Gastrocnemius medialis (tissue), 4 donors: ENCODE results near the gene LITAF. TPM values are rescaled to one million over a fixed set of nuclear protein-coding genes. Genes with fewer than 3 reads are reported as not detected.
"Not testable (repeated sequence)": the region's sequence is repeated elsewhere in the genome, so short reads cannot be mapped to it uniquely, and the experiment has no call there.

Experiments
- ATAC-seq, 2 donors: fragments of 150-250 bp; one replicate each; pipeline ENCODE4 v1.9.1; 2016
- DNase-seq, 2 donors: peaks; one replicate each; pipeline ENCODE4 v3.0.0-alpha.2; 2019
- H3K27ac ChIP-seq, 4 donors: fragments of 200-600 bp; sonication (generic); 1 replicate in 1 of 4; 2 replicates in 3 of 4; pipeline ENCODE4 v1.5.1; 2016 to 2018; ENCODE audit warnings: mild to moderate bottlenecking in 2 of 4, moderate library complexity in 1 of 4
- H3K27me3 ChIP-seq, 3 donors: fragments of 200-600 bp; sonication (generic) in 2 of 3; 1 replicate in 1 of 3; 2 replicates in 2 of 3; pipeline versions ENCODE4 v1.5.1 to v1.6.0; 2016 to 2019; ENCODE audit warnings: mild to moderate bottlenecking in 1 of 3, moderate library complexity in 1 of 3
- H3K36me3 ChIP-seq, 2 donors: fragments of 200-600 bp; sonication (generic) in 1 of 2; one replicate each; pipeline ENCODE4 v1.5.1; 2017 to 2018
- H3K4me1 ChIP-seq, 2 donors: fragments of 200-600 bp; sonication (generic) in 1 of 2; one replicate each; pipeline ENCODE4 v1.5.1; 2016 to 2017; ENCODE audit warnings: mild to moderate bottlenecking in 2 of 2
- H3K4me3 ChIP-seq, 4 donors: fragments of 200-600 bp; sonication (generic) in 3 of 4; 1 replicate in 1 of 4; 2 replicates in 3 of 4; pipeline ENCODE4 v1.5.1; 2016 to 2019; ENCODE audit warnings: mild to moderate bottlenecking in 2 of 4
- H3K9me3 ChIP-seq, 3 donors: fragments of 200-600 bp; sonication (generic) in 2 of 3; 1 replicate in 1 of 3; 2 replicates in 2 of 3; pipeline ENCODE4 v1.5.1; 2016 to 2019
- POLR2A ChIP-seq, 2 donors: fragments of 450-650 bp; IDR thresholded peaks; one replicate each; pipeline ENCODE4 v1.6.1; 2017; ENCODE audit warnings: antibody characterized with exemption in 2 of 2, mild to moderate bottlenecking in 2 of 2, moderate library complexity in 2 of 2
- in situ Hi-C, 4 donors: fragments of 200-750 bp; cut with MboI; loops; one replicate each; pipeline versions ENCODE4 v1.15.0 to v1.8.0; 2017; ENCODE audit warnings: low sequenced_read_pairs in 4 of 4
- intact Hi-C: fragments of 100-400 bp; cut with DNase I; formaldehyde crosslinking; loops from one replicate; pipeline ENCODE4 v1.15.1; 2023; ENCODE audit warnings: low total_unique reads
- total RNA-seq, 4 donors: library from RNA; depleted of rRNA; stranded (reverse); fragments of >200 nt; gene quantifications; one replicate each; pipeline versions ENCODE4 v1.1.0 to v1.2.3, GENCODE V29; 2016
- TF ChIP-seq, protein P1 (sequence below), 5 experiments: fragments of 450-650 bp in 3 of 5; fragments of 200-600 bp in 2 of 5; sonication (generic) in 2 of 5; IDR thresholded peaks in 4 of 5; conservative IDR thresholded peaks in 1 of 5; 1 replicate in 4 of 5; 2 replicates in 1 of 5; pipeline ENCODE4 v1.5.1; 2016 to 2019; ENCODE audit warnings: antibody characterized with exemption in 5 of 5, mild to moderate bottlenecking in 3 of 5, moderate library complexity in 3 of 5

LITAF gene
- total RNA-seq, 4 donors from 2014 or later: 11.2 to 30.1 (median 19.4) TPM

DNA sequence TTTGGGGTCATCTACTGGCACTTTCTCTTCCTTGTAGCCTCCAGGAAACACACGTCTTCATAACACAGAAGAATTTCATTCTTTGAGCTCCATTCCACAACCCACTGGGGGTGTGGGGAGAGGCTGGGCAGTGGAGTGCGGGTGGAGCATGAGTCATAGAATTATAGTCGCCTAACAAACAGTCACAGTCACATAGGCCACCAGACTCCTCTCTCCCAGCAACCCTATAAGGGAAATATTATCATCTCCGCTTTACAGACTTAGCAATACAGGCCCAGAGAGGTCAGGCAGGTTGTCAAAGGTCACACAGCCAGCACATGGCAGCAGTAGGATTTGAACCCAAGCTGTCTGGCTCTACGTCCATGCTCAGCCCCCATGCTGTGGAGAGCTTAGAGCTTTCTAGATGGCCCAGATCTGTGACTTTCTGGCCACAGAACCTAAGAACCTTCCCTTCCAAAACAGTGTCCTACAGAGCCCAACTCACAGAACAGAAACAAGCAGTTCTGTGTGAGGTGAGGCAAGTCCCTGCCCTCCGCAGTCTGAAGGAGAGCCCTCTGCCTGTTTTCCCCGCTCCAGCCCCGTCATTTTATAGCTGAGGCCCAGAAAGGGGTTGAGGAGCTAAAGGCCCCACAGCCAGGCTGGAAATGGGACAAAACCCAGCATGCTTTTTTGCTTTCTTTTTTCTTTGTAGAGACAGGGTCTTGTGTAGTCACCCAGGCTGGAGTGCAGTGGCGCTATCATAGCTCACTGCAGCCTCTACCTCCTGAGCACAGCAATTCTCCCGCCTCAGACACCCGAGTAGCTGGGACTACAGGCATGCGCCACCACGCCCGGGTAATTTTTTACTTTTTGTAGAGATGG is 10.7 kb upstream of the LITAF start:
- in situ Hi-C loops: no loop called here
- Histone ChIP-seq H3K27me3 (no peaks in the 10 kb centered on the region), H3K27ac (peak overlapping the region in 1 of 4 donors; percentile 18), H3K4me3 (no peak overlapping the region), H3K4me1 (no peaks in the 10 kb centered on the region), H3K36me3 (no peaks in the 10 kb centered on the region), H3K9me3 (no peaks in the 10 kb centered on the region)
- intact Hi-C loops: no loop called here
- TF ChIP-seq POLR2A (IDR thresholded peaks at IDR 0.05): no peak
- TF ChIP-seq, protein P1, sequence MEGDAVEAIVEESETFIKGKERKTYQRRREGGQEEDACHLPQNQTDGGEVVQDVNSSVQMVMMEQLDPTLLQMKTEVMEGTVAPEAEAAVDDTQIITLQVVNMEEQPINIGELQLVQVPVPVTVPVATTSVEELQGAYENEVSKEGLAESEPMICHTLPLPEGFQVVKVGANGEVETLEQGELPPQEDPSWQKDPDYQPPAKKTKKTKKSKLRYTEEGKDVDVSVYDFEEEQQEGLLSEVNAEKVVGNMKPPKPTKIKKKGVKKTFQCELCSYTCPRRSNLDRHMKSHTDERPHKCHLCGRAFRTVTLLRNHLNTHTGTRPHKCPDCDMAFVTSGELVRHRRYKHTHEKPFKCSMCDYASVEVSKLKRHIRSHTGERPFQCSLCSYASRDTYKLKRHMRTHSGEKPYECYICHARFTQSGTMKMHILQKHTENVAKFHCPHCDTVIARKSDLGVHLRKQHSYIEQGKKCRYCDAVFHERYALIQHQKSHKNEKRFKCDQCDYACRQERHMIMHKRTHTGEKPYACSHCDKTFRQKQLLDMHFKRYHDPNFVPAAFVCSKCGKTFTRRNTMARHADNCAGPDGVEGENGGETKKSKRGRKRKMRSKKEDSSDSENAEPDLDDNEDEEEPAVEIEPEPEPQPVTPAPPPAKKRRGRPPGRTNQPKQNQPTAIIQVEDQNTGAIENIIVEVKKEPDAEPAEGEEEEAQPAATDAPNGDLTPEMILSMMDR (IDR thresholded peaks at IDR 0.05 in 4 of 5, conservative IDR thresholded peaks at IDR 0.05 in 1 of 5): no peak
- ATAC-seq: no peak
- DNase-seq: no peak

DNA sequence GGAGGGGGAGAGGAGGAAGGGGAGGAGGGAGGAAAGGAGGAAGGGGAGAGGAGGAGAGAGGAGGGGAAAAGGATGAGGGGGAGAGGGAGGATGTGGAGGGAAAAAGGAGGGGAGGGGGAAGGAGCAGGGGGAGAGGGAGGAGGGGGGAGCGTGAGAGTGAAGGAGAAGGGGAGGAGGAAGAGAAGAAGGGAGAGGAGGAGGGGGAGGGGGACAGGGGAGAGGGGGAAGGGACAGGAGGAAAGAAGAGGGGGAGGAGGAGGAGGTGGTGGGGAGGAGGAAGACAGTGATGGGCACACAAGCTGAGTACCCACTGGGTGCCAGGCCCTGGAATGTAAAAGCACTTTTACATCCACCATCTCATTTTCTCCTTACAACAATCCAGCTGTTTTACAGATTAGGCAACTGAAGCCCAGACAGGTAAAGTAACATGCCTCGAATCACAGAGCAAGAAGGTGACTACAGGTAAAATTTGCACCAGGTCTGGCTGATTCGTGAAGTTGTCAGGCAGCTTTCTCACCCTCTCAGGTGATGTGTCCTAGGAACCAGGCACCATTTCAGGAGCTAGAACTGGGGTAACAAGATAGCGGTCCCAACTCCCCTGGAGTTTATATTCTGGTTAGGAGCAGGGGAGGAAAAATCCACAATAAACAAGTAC is 10.0 kb upstream of the LITAF start:
- intact Hi-C loops: no loop called here
- DNase-seq: no peak
- Histone ChIP-seq H3K36me3 (no peaks in the 10 kb centered on the region), H3K27ac (peak overlapping the region in 1 of 4 donors; percentile 18), H3K4me1 (no peaks in the 10 kb centered on the region), H3K9me3 (no peaks in the 10 kb centered on the region), H3K4me3 (no peak overlapping the region), H3K27me3 (no peaks in the 10 kb centered on the region)
- in situ Hi-C loops: no loop called here
- no peak for ATAC-seq
- no peak for TF ChIP-seq POLR2A (IDR thresholded peaks at IDR 0.05)
- TF ChIP-seq, protein P1 (IDR thresholded peaks at IDR 0.05 in 4 of 5, conservative IDR thresholded peaks at IDR 0.05 in 1 of 5): no peak

DNA sequence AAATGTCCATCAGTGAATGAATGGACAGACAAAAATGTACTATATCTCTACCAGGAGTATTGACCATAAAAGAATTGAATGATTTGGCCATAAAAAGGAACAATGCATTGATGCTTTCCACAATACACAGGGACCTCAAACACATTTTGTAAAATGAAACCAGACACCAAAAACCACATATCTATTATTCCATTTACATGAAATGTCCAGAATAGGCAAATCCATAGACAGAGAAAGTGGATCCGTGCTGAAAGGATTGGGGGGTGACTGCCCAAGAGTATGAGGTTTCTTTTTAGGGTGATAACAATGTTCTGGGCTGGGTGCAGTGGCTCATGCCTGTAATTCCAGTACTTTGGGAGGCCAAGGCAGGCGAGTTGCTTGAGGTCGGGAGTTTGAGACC is 6.9 kb upstream of the LITAF start:
- no peak for DNase-seq
- intact Hi-C loops: no loop called here
- in situ Hi-C loops: no loop called here

DNA sequence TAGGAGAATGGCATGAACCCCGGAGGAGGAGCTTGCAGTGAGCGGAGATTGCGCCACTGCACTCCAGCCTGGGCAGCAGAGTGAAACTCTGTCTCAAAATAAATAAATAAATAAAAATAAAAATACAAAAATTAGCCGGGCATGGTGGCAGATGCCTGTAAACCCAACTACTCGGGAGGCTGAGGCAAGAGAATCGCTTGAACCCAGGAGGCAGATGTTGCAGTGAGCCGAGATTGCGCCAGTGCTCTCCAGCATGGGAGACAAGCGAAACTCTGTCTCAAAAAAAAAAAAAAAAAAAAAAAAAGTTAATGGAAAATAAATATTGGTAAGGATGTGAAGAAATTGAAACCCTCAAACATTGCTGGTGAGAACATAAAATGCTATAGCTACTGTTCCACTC is 6.4 kb upstream of the LITAF start:
- H3K36me3 ChIP-seq, intact Hi-C loops, DNase-seq, H3K27me3 ChIP-seq, H3K4me1 ChIP-seq, ATAC-seq, H3K9me3 ChIP-seq, H3K4me3 ChIP-seq, in situ Hi-C loops, H3K27ac ChIP-seq: not testable (repeated sequence)

More for the DNA sequence above, 6.9 kb upstream of the LITAF start:
- Histone ChIP-seq H3K4me1 (no peaks in the 10 kb centered on the region), H3K27ac (no peak overlapping the region), H3K27me3 (no peaks in the 10 kb centered on the region), H3K36me3 (no peaks in the 10 kb centered on the region), H3K9me3 (no peaks in the 10 kb centered on the region), H3K4me3 (no peak overlapping the region)
- no peak for TF ChIP-seq POLR2A (IDR thresholded peaks at IDR 0.05)
- TF ChIP-seq, protein P1 (IDR thresholded peaks at IDR 0.05 in 4 of 5, conservative IDR thresholded peaks at IDR 0.05 in 1 of 5): no peak
- ATAC-seq: no peak

DNA sequence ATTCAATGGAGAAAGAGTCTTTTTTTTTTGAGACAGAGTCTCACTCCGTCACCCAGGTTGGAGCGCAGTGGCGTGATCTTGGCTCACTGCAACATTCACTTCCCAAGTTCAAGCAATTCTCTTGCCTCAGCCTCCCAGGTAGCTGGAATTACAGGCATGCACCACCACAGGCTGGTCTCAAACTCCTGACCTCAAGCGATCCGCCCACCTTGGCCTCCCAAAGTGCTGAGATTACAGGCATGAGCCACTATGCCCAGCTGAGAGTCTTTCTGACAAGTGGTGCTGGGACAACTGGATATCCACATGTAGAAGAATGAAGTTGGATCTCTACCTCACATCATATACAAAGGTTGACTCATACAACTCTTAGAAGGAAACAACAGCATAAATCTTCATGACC is 4.9 kb upstream of the LITAF start:
- not testable (repeated sequence) for ATAC-seq

More for the DNA sequence above, 4.9 kb upstream of the LITAF start:
- H3K4me1 ChIP-seq, H3K27ac ChIP-seq, H3K4me3 ChIP-seq, H3K27me3 ChIP-seq, H3K36me3 ChIP-seq, DNase-seq, intact Hi-C loops, H3K9me3 ChIP-seq, in situ Hi-C loops: not testable (repeated sequence)
